Right atrium auricular region (tissue), 2 donors: ENCODE data around the gene COA3. TPM values are rescaled to one million over a fixed set of nuclear protein-coding genes. Genes with fewer than 3 reads are reported as not detected.

Source experiments
- DNase-seq: peaks from one replicate; pipeline ENCODE4 v3.0.0-alpha.2; 2019; ENCODE audit warnings: low spot score
- H3K27ac ChIP-seq, 2 donors: fragments of 200-600 bp; sonication (generic); 1 replicate in 1 of 2; 2 replicates in 1 of 2; pipeline ENCODE4 v1.5.1; 2016 to 2019
- H3K27me3 ChIP-seq, 2 donors: fragments of 200-600 bp; sonication (generic); one replicate each; pipeline versions ENCODE4 v1.5.1 to v1.6.0; 2017 to 2019
- H3K36me3 ChIP-seq: fragments of 200-600 bp; sonication (generic); one replicate; pipeline ENCODE4 v1.5.1; 2016
- H3K4me1 ChIP-seq, 2 donors: fragments of 200-600 bp; sonication (generic); one replicate each; pipeline versions ENCODE4 v1.5.1 to v1.6.0; 2017 to 2019
- H3K4me3 ChIP-seq, 2 donors: fragments of 200-600 bp; sonication (generic); 1 replicate in 1 of 2; 2 replicates in 1 of 2; pipeline ENCODE4 v1.5.1; 2017 to 2019; ENCODE audit warnings: mild to moderate bottlenecking in 1 of 2, moderate library complexity in 1 of 2
- H3K9me3 ChIP-seq, 2 donors: fragments of 200-600 bp; sonication (generic); one replicate each; pipeline ENCODE4 v1.5.1; 2019
- microRNA-seq, 2 donors: library from miRNA; unstranded; fragments of <30 nt; microRNA quantifications; one replicate each; pipeline ENCODE4, GENCODE V29; 2016 to 2017; ENCODE audit warnings: borderline number of aligned reads in 2 of 2, borderline replicate concordance in 1 of 2
- total RNA-seq, 2 donors: library from RNA; depleted of rRNA; stranded (reverse); fragments of >200 nt; gene quantifications; one replicate each; pipeline ENCODE4 v1.1.0, GENCODE V29; 2016
- TF ChIP-seq, protein P1 (sequence below), 2 donors: fragments of 200-600 bp; sonication (generic); IDR thresholded peaks; one replicate each; pipeline ENCODE4 v1.5.1; 2019; ENCODE audit warnings: antibody characterized with exemption in 2 of 2

COA3 gene
- total RNA-seq, 2 donors from 2014 or later: 71.6 to 77.4 TPM

DNA sequence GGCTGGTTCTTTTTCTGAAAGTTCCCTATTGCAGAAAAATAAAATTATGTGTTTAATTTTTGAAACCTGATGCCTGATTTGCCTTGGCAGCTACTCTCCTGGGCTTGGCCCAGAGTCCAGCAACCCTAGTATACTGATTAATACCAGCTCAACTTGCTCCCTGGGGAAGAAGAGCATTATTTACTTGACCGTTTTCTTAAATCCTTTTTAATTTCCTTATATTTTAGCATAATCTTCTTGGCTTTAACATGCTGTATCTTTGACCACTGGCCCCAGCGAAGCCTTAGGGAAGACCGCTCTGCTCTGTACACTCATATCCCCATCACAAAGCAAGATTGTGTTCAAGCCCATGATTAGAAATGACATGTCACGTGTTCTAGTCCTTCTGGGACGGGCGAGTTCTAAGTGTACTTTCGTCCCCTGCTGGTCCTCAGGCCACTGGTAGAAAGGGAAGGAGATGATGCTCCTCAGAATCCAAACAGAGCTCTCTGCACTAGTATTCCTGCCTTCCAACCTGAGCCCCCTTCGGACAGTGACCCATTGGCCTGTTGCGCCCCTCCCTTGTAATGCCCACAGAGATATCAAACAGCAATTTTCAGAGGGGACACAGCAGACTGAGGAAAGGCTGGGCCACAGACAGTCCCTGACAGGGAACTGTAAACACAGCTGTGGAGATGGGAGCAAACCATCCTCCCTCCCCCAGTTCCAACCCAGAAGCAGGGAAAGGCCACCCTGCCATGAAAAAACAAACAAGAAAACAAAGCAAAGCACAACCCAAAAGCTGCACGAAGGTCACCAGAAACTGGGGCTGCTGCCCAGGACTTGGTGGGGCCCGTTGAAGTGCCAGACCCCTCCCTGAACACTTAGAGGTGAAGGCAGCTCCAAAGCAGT lies 49.4 kb downstream of the COA3 start:
- Histone ChIP-seq H3K4me3 (no peak overlapping the region), H3K27ac (peak overlapping the region; percentile 48)
- TF ChIP-seq, protein P1, sequence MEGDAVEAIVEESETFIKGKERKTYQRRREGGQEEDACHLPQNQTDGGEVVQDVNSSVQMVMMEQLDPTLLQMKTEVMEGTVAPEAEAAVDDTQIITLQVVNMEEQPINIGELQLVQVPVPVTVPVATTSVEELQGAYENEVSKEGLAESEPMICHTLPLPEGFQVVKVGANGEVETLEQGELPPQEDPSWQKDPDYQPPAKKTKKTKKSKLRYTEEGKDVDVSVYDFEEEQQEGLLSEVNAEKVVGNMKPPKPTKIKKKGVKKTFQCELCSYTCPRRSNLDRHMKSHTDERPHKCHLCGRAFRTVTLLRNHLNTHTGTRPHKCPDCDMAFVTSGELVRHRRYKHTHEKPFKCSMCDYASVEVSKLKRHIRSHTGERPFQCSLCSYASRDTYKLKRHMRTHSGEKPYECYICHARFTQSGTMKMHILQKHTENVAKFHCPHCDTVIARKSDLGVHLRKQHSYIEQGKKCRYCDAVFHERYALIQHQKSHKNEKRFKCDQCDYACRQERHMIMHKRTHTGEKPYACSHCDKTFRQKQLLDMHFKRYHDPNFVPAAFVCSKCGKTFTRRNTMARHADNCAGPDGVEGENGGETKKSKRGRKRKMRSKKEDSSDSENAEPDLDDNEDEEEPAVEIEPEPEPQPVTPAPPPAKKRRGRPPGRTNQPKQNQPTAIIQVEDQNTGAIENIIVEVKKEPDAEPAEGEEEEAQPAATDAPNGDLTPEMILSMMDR (IDR thresholded peaks at IDR 0.05): no peak

DNA sequence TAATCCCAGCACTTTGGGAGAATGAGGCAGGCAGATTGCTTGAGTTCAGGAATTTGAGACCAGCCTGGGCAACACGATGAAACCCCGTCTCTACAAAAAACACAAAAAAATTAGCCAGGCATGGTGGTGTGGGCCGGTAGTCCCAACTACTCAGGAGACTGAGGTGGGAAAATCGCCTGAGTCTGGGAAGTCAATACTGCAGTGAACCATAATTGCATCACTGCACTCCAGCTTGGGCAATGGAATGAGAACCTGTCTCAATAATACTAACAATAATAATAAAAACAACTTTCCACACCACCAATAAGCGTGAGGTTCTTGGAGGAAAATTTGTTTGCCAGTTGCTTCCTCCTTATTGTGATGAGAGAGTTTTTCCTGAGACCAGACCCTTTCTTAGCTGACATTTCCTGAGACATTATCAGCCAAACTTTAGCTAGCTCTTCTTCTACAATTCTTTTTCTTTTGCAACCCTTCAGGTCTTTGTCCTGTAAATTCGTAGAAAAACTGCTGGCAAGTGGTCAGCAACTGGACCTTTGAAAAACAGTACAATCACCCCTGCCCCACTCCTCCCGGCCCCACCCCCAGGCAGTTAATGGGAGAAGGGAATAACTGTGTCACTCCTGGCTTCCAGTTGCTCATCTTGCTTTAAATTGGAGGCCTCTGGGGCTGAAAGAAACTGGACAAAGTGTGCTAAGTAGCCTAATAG lies 50.1 kb downstream of the COA3 start:
- Histone ChIP-seq H3K4me3 (no peak overlapping the region), H3K27ac (peak overlapping the region; percentile 48), H3K9me3 (no peaks in the 10 kb centered on the region), H3K27me3 (no peaks in the 10 kb centered on the region), H3K36me3 (no peaks in the 10 kb centered on the region), H3K4me1 (peaks cover 0 to 48% of the 10 kb centered on the region in 2 donors)
- DNase-seq: no peak
- TF ChIP-seq, protein P1 (IDR thresholded peaks at IDR 0.05): no peak

More for the DNA sequence above, 49.4 kb downstream of the COA3 start:
- Histone ChIP-seq H3K36me3 (no peaks in the 10 kb centered on the region), H3K27me3 (no peaks in the 10 kb centered on the region), H3K4me1 (peaks cover 0 to 40% of the 10 kb centered on the region in 2 donors), H3K9me3 (no peaks in the 10 kb centered on the region)
- DNase-seq: no peak

Small RNA genes within 50 kb of the gene (microRNA-seq; reads per million reads assigned to microRNA genes)
- 0 reads per million in 2 donors for gene MIR6781

Other genes starting within 250 kb of the COA3 start
- gene HSD17B1, start 245.8 kb downstream of the COA3 start, total RNA-seq: under 1 TPM; 0.39 to 0.78 TPM
- gene COASY, start 236.6 kb downstream of the COA3 start, total RNA-seq: 10 to 100 TPM; 18.1 to 19.0 TPM
- gene MLX, start 231.6 kb downstream of the COA3 start, total RNA-seq: 10 to 100 TPM; 40.1 to 63.6 TPM
- gene PSMC3IP, start 221.0 kb downstream of the COA3 start, total RNA-seq: 1 to 10 TPM; 1.2 to 1.6 TPM
- 10 to 100 TPM; 30.4 to 31.1 TPM for gene RETREG3, start 189.3 kb downstream of the COA3 start, total RNA-seq
- 10 to 100 TPM; 28.8 to 55.9 TPM for gene TUBG1, start 189.0 kb downstream of the COA3 start, total RNA-seq
- 10 to 100 TPM; 18.2 to 25.7 TPM for gene TUBG2, start 139.4 kb downstream of the COA3 start, total RNA-seq
- gene PLEKHH3, start 121.7 kb downstream of the COA3 start, total RNA-seq: 10 to 100 TPM; 14.5 to 26.5 TPM
- 1 to 10 TPM; 1.3 to 4.4 TPM for gene CCR10, start 116.9 kb downstream of the COA3 start, total RNA-seq
- gene CNTNAP1, start 116.2 kb downstream of the COA3 start, total RNA-seq: 1 to 10 TPM in 1 of 2 donors, under 1 TPM in 1; 0.96 to 2.0 TPM
- 10 to 100 TPM; 30.5 to 32.5 TPM for gene EZH1, start 53.7 kb downstream of the COA3 start, total RNA-seq
- 10 to 100 TPM; 28.9 to 35.2 TPM for gene RAMP2, start 37.5 kb downstream of the COA3 start, total RNA-seq
- gene VPS25, start 25.3 kb downstream of the COA3 start, total RNA-seq: 10 to 100 TPM; 37.9 to 39.8 TPM
- gene WNK4, start 18.1 kb downstream of the COA3 start, total RNA-seq: under 1 TPM in 1 of 2 donors, not detected in 1; 0.08 TPM
- under 1 TPM in 1 of 2 donors, not detected in 1; 0.16 TPM for gene CNTD1, start 157 bp upstream of the COA3 start, total RNA-seq
- 100 to 1,000 TPM in 1 of 2 donors, 10 to 100 TPM in 1; 67.9 to 105 TPM for gene BECN1, start 25.6 kb upstream of the COA3 start, total RNA-seq
- gene PSME3, start 34.7 kb upstream of the COA3 start, total RNA-seq: 10 to 100 TPM; 63.8 to 66.1 TPM
- under 1 TPM in 1 of 2 donors, not detected in 1; 0.55 TPM for gene AOC2, start 45.9 kb upstream of the COA3 start, total RNA-seq
- 10 to 100 TPM in 1 of 2 donors, 1 to 10 TPM in 1; 7.8 to 10.3 TPM for gene AOC3, start 52.5 kb upstream of the COA3 start, total RNA-seq
- gene G6PC1, start 102.1 kb upstream of the COA3 start, total RNA-seq: not detected
- gene AARSD1, start 165.8 kb upstream of the COA3 start, total RNA-seq: 10 to 100 TPM; 17.8 to 24.6 TPM
- 10 to 100 TPM; 29.6 to 52.3 TPM for gene PTGES3L, start 181.4 kb upstream of the COA3 start, total RNA-seq
- gene RUNDC1, start 181.9 kb upstream of the COA3 start, total RNA-seq: 10 to 100 TPM in 1 of 2 donors, 1 to 10 TPM in 1; 9.9 to 11.1 TPM
- gene RPL27, start 199.7 kb upstream of the COA3 start, total RNA-seq: 1,000 to 10,000 TPM in 1 of 2 donors, 100 to 1,000 TPM in 1; 551 to 1,071 TPM
- gene IFI35, start 208.1 kb upstream of the COA3 start, total RNA-seq: 10 to 100 TPM; 11.4 to 19.0 TPM
- gene VAT1, start 223.7 kb upstream of the COA3 start, total RNA-seq: 10 to 100 TPM; 51.4 to 99.8 TPM
- 1 to 10 TPM in 1 of 2 donors, under 1 TPM in 1; 0.63 to 3.5 TPM for gene RND2, start 226.5 kb upstream of the COA3 start, total RNA-seq